Activated naive CD8-positive, alpha-beta T cell treated with anti-CD3 and anti-CD28 coated beads, Interleukin-2, amount 10 ng/mL, durations not matched to agents 7 days and 5 days (primary cell): Measurements from ENCODE around the gene TREH. TPM values are rescaled to one million over a fixed set of nuclear protein-coding genes. Genes with fewer than 3 reads are reported as not detected.
A peak's percentile ranks its signal among the peaks of the same experiment; 100 is the strongest.

Experiments used
- ATAC-seq: fragments of 150-1000 bp; cut with Tn5 transposase; one replicate; pipeline ENCODE4 v1.10.0; 2021; ENCODE audit warnings: low read depth, moderate library complexity
- POLR2A ChIA-PET: fragments of 350-600 bp; sonication (Branson Sonifier 250); formaldehyde crosslinking; loops from one replicate; lab custom pipeline; 2021; ENCODE audit warnings: antibody characterized with exemption; lab: Charles Lee
- DNase-seq: peaks from one replicate; pipeline ENCODE4 v3.0.0; 2021
- H3K27ac Mint-ChIP-seq: one replicate; pipeline ENCODE4 v1.8.0; 2022; ENCODE audit warnings: mild to moderate bottlenecking, mixed read lengths
- H3K27me3 Mint-ChIP-seq: one replicate; pipeline ENCODE4 v1.8.0; 2022; ENCODE audit warnings: mild to moderate bottlenecking, moderate library complexity, mixed read lengths
- H3K36me3 Mint-ChIP-seq: one replicate; pipeline ENCODE4 v1.8.0; 2021; ENCODE audit warnings: mild to moderate bottlenecking, mixed read lengths
- H3K4me1 Mint-ChIP-seq: one replicate; pipeline ENCODE4 v1.8.0; 2021; ENCODE audit warnings: mixed read lengths
- H3K4me3 Mint-ChIP-seq: one replicate; pipeline ENCODE4 v1.8.0; 2022; ENCODE audit warnings: mild to moderate bottlenecking, moderate library complexity, mixed read lengths
- H3K9me3 Mint-ChIP-seq: one replicate; pipeline ENCODE4 v1.8.0; 2021; ENCODE audit warnings: mixed read lengths
- total RNA-seq, 2 experiments: library from RNA; stranded (reverse); gene quantifications; one replicate each; pipeline ENCODE4 v1.2.3, GENCODE V29; 2021

Gene TREH
- total RNA-seq, 2 experiments from 2014 or later, result not detected

DNA sequence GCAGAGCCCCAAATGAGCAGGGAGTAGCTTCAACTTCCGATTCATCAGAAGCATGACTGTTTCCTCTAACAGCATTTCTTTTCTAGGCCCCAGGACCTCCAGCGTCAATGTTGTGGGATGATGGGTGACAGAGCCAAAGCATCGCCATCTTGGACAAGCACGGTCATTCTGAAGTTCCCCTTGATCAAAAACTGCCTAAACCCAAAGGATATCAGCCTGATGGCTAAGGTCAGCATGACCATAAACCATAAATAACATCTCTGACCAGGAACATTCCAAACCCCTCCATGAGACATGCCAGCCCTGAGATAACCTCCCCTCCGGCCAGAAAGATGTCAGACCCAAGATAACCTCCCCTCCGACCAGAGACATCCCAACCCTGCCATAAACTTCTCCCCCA is 28.8 kb upstream of the TREH start:
- no peaks in the 10 kb centered on the region for H3K9me3 Mint-ChIP-seq
- no peaks in the 10 kb centered on the region for H3K36me3 Mint-ChIP-seq
- DNase-seq (no peak), ATAC-seq (no peak)
- no peak overlapping the region for H3K4me3 Mint-ChIP-seq
- peaks cover 17% of the 10 kb centered on the region for H3K4me1 Mint-ChIP-seq
- POLR2A ChIA-PET, result no interaction called here
- H3K27ac Mint-ChIP-seq, result no peak overlapping the region
- H3K27me3 Mint-ChIP-seq, result peaks cover 15% of the 10 kb centered on the region

DNA sequence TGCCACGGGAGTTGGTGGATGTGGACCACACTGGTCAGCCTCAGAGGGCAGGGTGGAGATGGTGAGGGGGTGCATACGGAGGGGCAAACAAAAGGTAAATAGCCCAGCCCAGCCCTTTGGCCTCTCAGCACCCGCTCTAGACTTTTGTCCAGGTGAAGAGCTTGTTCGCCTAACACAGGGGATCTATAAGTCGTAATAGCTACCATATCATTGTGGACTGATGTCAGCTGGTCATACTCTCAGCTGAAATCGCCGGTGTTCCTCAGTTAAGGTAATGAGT is 27.0 kb upstream of the TREH start:
- POLR2A ChIA-PET, result no interaction called here
- no peak for ATAC-seq
- H3K36me3 Mint-ChIP-seq, result no peaks in the 10 kb centered on the region
- no peak for DNase-seq
- H3K4me1 Mint-ChIP-seq, result peaks cover 17% of the 10 kb centered on the region
- no peak overlapping the region for H3K4me3 Mint-ChIP-seq
- no peak overlapping the region for H3K27ac Mint-ChIP-seq
- H3K9me3 Mint-ChIP-seq, result no peaks in the 10 kb centered on the region
- H3K27me3 Mint-ChIP-seq, result peaks cover 15% of the 10 kb centered on the region

DNA sequence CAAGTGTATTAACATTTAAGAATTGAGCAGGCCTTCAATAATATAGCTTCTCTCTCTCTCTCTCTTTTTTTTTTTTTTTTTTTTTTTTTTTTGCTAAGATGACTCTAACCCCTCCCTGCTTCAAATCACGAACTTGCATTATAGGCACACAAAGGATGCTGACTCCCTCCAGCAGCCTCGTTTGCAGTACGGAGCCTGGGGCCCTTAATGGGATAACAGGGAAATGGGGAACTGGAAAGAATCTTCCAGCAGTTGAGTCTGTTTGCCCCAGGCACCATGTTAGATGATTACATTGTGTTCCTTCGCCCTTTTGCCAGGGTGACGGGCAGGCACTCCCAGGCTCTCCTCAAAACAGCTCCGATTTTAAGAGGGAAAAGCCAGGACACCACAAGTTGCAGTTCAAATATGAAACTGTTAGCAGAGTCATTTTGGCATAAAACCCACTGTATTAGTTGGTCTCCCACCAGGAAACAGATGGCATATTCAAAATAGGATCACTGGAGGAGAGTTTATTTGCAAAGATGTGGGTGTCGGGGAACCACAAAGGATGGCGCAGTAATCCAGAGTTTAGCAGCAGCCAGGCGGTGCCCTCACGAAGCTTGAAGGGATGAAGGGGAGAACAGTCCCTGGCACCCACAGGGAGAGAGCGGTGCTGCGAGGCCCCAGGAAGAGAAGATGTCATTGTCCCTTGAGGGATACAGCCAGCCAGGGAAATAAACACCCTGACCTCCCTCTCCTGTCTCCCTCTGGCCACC is 26.5 kb upstream of the TREH start:
- ATAC-seq, result no peak
- H3K27ac Mint-ChIP-seq, result no peak overlapping the region
- no peaks in the 10 kb centered on the region for H3K36me3 Mint-ChIP-seq
- peaks cover 15% of the 10 kb centered on the region for H3K27me3 Mint-ChIP-seq
- no peak for DNase-seq
- no peak overlapping the region for H3K4me3 Mint-ChIP-seq
- POLR2A ChIA-PET, result interaction anchor here (0.6 to 1.5 kb wide), 4 partner anchors 14 to 310 kb away, joined by 3 to 4 read pairs (median 4); partner anchors contain the start of gene DDX6
- no peaks in the 10 kb centered on the region for H3K9me3 Mint-ChIP-seq
- H3K4me1 Mint-ChIP-seq, result peaks cover 17% of the 10 kb centered on the region

DNA sequence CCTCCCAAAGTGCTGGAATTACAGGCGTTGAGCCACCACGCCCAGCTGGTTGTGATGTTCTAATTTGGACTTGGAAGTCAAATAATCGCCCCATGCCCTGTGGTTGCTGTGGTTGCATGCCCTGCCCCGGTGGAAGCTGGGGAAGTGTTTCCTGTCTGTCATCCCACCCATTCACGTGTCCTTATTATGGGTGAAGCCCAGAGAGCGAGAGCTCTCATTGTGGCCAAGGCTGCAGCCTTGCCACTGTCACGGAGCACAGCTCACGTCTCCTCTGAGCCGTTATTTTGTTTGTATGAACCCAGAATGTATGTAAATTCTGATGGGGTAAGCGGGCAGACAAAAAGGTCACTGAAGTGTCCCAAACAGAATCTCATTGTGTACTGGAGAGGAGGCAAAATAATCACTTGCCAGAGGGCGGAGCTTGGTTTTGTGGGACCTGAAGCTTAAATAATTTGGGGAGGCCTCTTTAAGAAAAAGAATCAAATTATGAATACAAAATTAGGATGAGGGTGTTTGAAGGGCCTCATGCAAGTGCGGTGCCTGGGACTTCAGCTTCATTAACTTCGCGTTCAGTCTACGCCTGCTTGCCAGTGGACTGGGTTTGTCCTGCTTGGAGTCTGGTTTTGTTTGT is 25.8 kb upstream of the TREH start:
- H3K27me3 Mint-ChIP-seq, result peaks cover 15% of the 10 kb centered on the region
- peaks cover 17% of the 10 kb centered on the region for H3K4me1 Mint-ChIP-seq
- peak; percentile 49 for DNase-seq
- H3K4me3 Mint-ChIP-seq, result peak overlapping the region; percentile 58
- H3K36me3 Mint-ChIP-seq, result peaks cover 2% of the 10 kb centered on the region
- peaks cover 3% of the 10 kb centered on the region for H3K9me3 Mint-ChIP-seq
- POLR2A ChIA-PET, result interaction anchor here (0.6 to 1.5 kb wide), 5 partner anchors 13 to 310 kb away, joined by 3 to 4 read pairs (median 3); partner anchors contain the start of gene DDX6
- peak; percentile 82 for ATAC-seq
- peak overlapping the region; percentile 17 for H3K27ac Mint-ChIP-seq

DNA sequence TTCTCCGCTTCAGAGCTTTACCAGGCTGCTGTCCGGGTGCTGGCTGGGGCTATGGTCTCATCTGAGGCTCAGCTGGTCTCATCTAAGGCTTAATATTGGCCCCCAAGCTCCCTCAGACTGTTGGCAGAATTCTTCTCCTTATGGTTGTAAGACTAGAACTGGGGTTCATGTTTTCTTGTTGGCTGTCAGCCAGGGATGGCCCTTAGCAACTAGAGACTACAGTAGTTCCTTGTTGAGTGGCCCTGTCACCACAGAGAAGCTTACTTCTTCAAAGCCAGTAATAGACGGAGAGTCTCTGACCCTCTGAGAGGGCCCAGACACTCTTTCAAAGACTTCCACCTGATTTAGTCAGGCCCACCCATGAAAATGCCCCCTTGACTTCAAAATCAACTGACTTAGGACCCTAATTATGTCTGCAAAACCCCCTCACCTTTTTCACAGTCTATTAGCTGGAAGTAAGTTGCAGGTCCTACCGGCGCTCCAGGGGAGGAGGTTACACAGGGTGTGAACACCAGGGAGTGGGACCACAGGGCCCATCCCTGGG is 24.2 kb upstream of the TREH start:
- POLR2A ChIA-PET, result no interaction called here
- H3K27ac Mint-ChIP-seq, result no peak overlapping the region
- no peak overlapping the region for H3K4me3 Mint-ChIP-seq

DNA sequence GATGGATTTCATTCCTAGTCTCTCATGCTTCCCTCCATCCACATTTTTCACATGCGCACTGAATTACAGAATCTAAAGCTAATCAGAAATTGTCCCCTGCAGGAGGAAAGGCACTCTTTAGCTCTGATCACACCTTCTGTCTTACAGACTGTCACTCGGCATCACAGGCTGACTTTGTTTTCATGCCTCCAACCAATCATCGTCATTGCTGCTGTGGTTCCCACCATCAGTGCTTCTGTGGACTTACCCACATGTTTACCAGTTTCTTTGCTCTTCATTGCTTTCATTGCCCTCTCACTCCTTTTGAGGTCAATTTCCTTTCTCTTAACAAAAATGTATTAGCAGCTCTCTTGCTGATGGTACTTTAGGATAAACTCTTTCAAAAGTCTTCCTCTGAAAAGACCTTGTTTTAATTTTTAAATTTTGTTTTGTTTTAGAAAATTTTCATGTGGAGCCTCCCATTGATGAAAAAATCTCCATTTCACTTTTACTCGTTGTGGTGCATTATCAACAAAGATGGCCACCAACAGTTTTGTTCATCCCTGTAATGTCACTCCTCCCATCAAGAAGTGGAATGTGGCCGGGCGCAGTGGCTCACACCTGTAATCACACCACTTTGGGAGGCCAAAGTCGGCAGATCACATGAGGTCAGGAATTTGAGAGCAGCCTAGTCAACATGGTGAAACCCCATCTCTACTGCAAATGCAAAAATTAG is 20.2 kb upstream of the TREH start:
- Mint-ChIP-seq H3K9me3 (peaks cover 5% of the 10 kb centered on the region), H3K27me3 (no peaks in the 10 kb centered on the region), H3K4me1 (peaks cover 19% of the 10 kb centered on the region), H3K36me3 (peaks cover 5% of the 10 kb centered on the region), H3K4me3 (peak overlapping the region; percentile 37), H3K27ac (peak overlapping the region; percentile 84)
- peak; percentile 92 for ATAC-seq
- DNase-seq, result no peak
- POLR2A ChIA-PET, result interaction anchor here (0.9 to 1.4 kb wide), 2 partner anchors 91 to 93 kb away, joined by 4 to 5 read pairs; partner anchors contain the start of gene DDX6

More for the DNA sequence above, 24.2 kb upstream of the TREH start:
- Mint-ChIP-seq H3K4me1 (peaks cover 27% of the 10 kb centered on the region), H3K27me3 (peaks cover 15% of the 10 kb centered on the region), H3K9me3 (peaks cover 5% of the 10 kb centered on the region), H3K36me3 (peaks cover 5% of the 10 kb centered on the region)
- no peak for ATAC-seq
- DNase-seq, result no peak

DNA sequence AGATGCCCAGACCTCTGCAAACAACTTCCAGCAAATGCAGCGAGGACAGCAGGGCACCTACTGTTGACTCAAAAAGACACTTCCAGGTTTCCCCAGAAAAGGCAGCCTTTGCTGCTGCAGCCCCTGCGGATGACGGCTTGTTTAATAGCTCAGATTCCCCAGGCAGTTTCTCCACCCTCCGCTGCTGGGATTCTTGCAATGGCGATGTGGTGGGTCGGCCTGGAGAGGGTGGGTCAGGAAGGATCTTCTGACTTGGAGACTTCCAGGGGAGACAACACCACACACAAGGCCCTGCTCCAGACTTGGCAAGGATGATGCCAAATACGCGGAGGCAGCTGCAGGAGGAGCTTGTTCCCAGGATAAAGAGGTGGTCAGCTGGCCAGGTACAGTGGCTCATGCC is 17.9 kb upstream of the TREH start:
- Mint-ChIP-seq H3K27ac (no peak overlapping the region), H3K9me3 (peaks cover 5% of the 10 kb centered on the region), H3K4me1 (peaks cover 23% of the 10 kb centered on the region), H3K4me3 (no peak overlapping the region), H3K36me3 (peaks cover 5% of the 10 kb centered on the region), H3K27me3 (no peaks in the 10 kb centered on the region)
- POLR2A ChIA-PET, result no interaction called here
- DNase-seq, result no peak
- no peak for ATAC-seq

DNA sequence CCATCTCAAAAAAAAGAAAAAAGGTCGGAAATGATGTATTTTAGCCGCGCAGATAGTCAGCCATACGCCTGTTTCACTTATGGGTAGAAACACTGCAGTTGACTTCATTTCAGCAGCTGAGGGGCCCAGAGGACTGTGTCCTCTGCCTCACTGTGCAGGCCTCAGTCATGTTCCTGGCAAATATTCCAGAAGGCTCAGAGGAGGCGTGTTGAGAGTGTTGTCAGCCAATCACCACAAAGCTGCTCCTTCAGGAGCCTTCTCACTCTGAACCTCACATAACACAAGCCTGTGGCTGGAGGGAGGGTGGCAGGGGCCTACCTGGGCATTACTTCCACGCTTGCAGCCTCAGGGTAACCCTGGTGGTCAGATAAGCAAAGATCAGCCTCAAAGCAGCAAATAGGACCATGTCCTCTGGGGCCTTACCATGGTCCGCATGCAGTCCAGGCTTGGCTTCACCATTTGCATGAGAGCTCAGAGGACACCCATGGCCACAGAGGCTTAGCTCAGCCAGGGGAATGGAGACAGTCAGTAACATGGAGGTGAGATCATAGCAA is 17.3 kb upstream of the TREH start:
- Mint-ChIP-seq H3K27ac (no peak overlapping the region), H3K4me3 (no peak overlapping the region), H3K36me3 (peaks cover 5% of the 10 kb centered on the region), H3K27me3 (no peaks in the 10 kb centered on the region), H3K4me1 (peaks cover 29% of the 10 kb centered on the region), H3K9me3 (peaks cover 5% of the 10 kb centered on the region)
- ATAC-seq (no peak), DNase-seq (no peak)
- POLR2A ChIA-PET, result no interaction called here

DNA sequence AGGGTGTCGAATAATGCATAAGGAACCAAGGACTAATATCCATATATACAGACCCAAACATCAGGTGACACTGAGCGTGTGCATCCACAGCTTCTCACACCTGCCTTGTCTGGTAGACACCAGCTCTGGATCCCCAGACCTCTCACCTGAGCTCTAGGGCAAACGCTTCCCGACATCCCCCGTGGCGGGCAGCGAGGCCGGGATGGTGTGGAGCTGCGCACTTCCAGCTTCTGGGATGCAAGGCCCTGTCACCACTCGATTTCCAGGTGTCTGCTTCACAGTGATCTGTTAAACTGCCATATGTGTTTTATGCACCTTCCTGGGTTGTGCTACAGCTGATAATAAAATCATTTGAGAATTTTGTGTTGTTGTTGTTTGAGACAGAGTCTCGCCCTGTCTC is 15.3 kb upstream of the TREH start:
- POLR2A ChIA-PET, result interaction anchor here (1.9 kb wide), 1 partner anchor 97 kb away, joined by 11 read pairs; the partner anchor contains the start of gene DDX6
- peaks cover 2% of the 10 kb centered on the region for H3K36me3 Mint-ChIP-seq
- H3K4me1 Mint-ChIP-seq, result peaks cover 37% of the 10 kb centered on the region
- H3K4me3 Mint-ChIP-seq, result no peak overlapping the region
- no peak for DNase-seq
- H3K27ac Mint-ChIP-seq, result no peak overlapping the region
- no peaks in the 10 kb centered on the region for H3K9me3 Mint-ChIP-seq
- H3K27me3 Mint-ChIP-seq, result no peaks in the 10 kb centered on the region
- no peak for ATAC-seq

DNA sequence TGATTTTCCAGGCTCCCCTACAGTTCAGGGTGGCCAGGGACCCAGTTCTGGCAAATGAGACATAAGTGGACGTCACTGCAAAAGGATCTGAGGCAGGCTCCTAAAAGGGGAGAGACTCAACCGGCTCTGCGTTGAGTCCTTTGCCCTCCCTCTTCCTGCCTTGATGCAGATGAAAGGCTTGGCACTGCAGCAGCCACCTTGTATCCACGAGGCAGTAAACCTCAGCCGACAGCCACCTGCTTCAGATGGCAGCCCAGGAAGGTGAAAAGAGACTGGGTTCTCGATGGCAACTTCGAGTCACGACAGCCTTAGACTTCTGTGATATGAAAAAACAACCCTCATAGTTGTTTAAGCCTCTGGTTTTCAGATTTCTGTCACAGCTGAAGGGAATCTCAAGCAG is 14.7 kb upstream of the TREH start:
- ATAC-seq, result no peak
- H3K27ac Mint-ChIP-seq, result no peak overlapping the region

DNA sequence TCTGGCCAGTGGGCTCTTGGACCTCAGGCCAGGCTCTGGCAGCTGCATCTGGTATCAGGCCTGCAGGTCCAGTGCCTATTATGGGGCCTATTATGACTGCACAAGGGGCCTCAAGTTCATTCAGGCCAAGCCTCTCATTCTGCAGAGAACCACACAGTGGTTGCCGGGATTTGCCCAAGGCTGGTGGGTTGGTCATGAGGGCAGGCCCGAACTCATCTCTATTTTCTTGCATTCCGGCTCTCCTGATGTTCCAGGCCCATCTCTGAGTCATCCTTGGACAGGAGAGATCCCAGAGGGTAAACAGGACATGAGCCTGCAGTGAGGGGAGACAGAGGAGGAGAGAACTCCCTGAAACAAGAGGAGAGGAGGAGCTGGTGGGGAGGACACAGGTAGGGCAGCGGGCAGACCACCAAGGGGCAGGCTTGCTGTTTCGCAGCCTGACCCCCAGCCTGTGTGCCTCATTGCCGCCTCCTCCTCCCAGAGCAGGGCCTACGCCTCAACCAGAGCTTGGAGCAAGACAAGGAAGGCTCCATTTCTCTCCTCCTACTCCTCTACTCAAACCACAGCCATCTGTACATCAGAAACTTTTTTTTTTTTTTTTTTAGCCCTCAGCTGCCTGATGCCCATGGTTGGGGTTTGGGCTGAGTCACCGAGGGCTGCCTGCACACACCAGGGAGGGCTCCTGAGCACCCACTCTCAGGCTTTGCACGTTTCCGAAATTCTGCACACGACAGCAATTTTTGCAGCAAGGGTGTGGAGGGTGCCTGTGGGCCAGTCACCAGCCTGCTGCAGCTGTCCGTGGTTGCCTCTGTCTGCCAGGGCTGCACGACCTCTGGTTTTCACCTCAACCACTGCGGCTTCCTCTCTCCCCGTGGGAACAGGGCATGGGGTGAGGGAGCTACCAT is 12.7 kb upstream of the TREH start:
- peaks cover 28% of the 10 kb centered on the region for H3K4me1 Mint-ChIP-seq
- POLR2A ChIA-PET, result interaction anchor here (0.7 to 0.8 kb wide), 2 partner anchors 13 to 327 kb away, joined by 3 to 4 read pairs; no protein-coding TSS in a partner anchor
- peak overlapping the region; percentile 40 for H3K4me3 Mint-ChIP-seq
- no peaks in the 10 kb centered on the region for H3K36me3 Mint-ChIP-seq
- peak; percentile 42 for DNase-seq
- no peaks in the 10 kb centered on the region for H3K9me3 Mint-ChIP-seq
- H3K27ac Mint-ChIP-seq, result no peak overlapping the region
- H3K27me3 Mint-ChIP-seq, result peaks cover under 1% of the 10 kb centered on the region
- ATAC-seq, result peak; percentile 34

More for the DNA sequence above, 14.7 kb upstream of the TREH start:
- H3K27me3 Mint-ChIP-seq, result no peaks in the 10 kb centered on the region
- POLR2A ChIA-PET, result interaction anchor here (0.6 to 1.9 kb wide), 2 partner anchors 97 to 111 kb away, joined by 3 to 11 read pairs; partner anchors contain the start of gene DDX6
- DNase-seq, result no peak
- H3K4me1 Mint-ChIP-seq, result peaks cover 31% of the 10 kb centered on the region
- H3K4me3 Mint-ChIP-seq, result no peak overlapping the region
- no peaks in the 10 kb centered on the region for H3K9me3 Mint-ChIP-seq
- H3K36me3 Mint-ChIP-seq, result no peaks in the 10 kb centered on the region
